GM21515 (cell line): ENCODE measurements around the gene PDE4D.

Experiments
- ATAC-seq: cut with Tn5 transposase; IDR thresholded peaks from one replicate; pipeline ENCODE4 v1.9.1; 2021; ENCODE audit not compliant: unreplicated experiment

PDE4D gene

DNA sequence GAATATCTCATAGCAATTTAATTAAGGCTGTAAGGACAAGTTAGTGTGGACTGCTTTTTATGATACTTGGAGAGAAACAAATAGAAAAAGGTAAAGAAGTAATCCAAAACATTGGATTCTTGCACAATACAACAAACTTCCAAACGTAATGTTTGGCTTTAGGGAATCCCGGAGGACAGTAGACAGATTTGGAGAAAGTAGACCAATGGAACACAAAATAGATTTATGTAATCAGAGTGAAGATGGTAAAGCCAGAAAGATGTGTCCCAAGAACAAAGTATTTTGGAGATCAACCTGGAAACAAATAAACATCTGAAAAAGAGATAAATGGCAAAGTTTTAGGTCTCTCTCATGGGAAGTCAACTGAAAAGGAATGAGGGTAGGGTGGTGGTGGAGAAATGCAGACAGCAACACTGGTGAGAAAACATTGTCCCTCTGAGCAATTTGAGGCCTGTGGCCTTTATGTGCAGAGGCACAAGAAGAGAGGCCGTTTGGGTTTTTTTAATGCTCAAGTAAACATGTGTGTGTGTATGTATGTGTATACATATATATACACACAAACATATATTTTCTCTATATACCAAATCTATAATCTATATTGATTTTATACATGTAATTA is 620.6 kb downstream of the PDE4D start:
- no peak for ATAC-seq

DNA sequence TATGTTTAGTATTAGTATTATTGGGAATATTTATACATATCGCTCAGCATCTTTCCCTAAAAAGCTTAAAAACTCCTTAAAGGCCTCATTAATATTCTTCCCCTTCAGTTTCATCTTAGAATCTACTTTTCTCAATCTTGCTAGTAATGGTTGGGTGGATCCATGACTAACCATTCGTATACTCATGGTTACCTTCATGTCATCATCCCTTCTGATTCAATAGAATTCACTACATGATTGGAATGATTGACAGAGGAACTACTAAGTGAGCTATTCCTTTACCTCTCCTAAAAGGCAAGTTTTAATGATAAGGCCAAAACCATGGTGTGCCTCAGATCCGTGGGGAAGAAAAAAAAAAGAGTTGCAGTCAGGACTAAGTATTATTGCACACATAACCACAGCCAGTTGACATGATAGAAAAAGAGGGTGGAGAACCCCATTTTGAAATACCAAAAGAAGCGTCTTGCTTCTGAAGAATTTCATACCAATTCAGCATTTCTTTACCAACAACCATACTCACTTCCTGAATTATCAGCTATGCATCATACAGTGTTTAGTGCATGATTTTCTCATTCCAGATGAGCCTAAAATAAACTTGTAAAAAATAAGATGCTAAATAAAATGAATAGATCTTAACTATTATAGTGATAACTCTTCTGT is 624.6 kb downstream of the PDE4D start:
- ATAC-seq: no peak

DNA sequence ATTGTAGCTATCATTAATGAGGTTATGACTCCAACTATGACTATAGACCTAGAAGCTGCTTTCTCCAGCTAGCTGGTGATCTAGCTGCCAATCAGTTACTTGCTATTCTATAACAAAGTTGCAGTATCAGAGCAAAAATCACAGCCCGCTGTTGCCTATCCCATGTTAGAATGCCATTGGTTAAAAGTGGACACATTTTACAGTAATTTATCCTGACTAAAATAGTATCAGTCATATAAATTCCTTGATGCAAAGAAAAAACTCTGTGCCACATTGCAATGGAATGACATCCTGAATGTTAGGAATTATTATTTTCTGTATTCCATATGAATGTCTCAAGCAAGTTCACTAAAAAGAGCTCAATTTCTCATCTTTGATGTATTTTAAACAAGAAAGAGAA is 626.5 kb downstream of the PDE4D start:
- ATAC-seq: no peak

DNA sequence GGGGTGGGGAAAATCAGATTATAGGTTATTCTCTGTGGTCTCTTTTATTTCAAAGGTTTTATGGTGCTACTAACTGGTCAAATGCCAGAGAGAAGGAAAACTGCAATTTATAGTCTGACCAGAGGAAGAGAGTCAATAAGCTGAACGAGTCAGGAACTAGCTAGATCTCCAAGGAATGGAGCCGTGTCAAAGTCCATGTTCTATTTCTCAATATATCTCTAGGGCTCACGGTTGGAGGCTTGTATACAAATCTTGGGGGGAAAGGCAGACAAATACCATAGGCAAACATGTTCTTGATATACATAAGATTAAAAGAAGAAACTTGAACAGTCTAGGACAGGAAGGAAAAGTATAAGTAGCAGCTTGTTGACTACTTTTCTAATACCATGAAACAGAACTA is 627.1 kb downstream of the PDE4D start:
- no peak for ATAC-seq

DNA sequence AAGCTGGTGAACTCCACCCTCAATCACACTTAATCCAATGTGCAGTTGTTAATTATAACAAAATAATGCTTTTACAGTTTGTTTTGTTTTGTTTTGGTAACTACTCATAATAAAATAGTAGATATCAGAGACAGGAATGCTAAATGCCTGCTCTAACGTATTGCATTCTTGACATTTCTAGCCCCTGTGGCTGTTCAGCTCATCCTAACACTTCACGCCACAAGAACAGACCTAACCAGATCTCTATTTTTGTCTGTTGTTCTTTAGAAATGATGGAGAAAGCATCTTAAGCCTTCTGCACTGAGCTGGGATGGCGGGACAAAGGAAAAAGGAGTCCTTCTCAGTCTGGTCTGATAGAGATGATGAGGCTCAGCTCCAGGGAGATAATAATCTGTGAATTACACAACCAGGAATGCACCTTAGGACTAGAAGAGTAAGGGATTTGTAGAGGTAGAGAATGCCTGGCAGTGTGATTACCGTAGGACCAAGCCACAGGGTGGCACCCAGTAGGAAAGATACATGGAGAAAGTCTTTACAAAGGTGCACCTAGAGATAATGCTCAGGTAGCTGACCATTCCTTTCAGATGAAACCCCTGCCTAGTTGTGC is 628.8 kb downstream of the PDE4D start:
- no peak for ATAC-seq

DNA sequence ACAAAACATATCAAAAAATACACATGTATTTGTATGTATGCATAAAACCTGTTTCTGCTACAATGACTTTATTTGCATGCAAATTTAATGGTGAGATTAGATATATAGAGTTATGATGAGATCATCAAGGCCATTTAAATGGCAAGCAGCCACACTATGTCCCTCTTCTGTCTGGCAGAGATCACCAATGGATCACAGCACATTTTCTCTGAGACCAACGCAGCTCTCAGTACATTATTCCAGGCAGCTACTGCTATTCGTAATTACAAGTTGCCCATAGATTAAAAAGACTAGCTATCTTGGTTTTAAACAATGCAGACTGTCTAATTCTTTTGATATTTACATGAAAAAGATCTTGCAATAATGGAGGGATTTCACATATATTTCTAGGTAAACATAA is 629.5 kb downstream of the PDE4D start:
- no peak for ATAC-seq

DNA sequence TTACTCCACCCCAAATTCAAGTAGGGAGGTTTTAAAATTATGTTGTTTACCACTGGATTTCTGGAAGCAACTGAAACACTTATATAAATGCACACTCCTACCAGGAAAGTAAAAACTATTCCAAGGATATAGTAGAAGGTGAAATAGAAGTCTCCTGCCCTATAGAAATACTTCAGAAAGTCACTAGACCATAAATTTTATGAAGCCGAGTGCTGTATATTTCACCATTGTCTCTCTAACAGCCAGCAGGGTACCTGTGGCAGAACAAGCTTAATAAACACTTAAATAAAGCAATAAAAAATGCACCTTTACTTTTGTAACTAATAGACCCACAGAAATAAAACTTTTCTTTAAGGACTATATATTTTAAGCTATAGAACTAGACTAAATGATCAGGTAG is 631.6 kb downstream of the PDE4D start:
- ATAC-seq: no peak

DNA sequence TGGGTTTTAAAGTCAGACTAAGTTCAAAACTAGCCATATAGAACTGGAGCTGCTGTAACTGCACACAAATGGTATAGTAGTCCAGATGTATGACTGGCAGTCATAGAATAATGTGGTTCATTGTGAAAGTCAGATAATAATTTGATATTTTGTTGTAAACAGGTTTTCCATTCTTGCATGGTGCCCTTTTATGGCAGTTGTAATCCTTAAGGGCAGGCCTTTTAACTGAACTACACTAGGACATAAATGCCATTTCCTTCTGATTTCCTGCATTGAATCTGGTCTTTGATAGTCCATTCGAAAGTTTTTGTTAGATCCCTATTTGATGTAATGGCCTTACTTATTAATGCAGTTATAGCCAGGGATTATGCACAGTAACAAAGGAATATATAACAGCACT is 632.6 kb downstream of the PDE4D start:
- no peak for ATAC-seq

DNA sequence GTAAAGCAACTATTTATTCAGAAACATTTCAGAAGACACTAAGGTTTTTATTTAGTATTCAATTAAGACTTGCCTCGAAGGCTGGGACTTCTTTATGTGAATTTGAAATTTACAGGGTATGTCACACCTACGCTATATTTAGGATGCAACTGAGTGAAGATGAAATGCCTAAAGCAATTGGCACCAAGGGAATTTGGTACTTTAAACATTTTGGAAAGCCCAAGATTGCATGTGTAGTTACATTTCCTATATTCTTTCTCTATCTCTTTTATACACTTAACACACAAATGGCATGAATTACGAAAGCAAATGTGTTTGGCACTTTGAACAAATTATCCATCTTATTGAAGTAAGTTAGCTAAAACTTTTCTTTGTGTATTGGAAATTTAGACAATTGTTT is 633.3 kb downstream of the PDE4D start:
- no peak for ATAC-seq

DNA sequence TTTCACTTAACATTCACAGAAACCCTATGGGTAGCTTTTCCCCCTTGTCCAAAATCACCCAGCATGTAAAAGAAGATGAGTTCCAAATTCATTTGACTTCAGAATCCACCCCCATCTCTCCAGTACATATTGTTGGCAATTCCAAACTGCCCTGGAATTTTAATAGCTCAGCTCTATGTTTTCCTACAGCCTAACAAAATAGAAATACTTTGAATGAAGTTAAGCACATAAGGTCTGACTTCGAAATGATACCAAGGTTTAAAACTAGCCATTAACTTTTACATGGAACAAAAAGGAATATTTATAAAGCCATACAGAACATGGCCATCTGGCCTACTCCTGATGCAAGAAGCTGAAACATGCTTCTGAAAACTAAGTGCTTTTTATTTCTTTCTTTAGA is 634.3 kb downstream of the PDE4D start:
- ATAC-seq: no peak

DNA sequence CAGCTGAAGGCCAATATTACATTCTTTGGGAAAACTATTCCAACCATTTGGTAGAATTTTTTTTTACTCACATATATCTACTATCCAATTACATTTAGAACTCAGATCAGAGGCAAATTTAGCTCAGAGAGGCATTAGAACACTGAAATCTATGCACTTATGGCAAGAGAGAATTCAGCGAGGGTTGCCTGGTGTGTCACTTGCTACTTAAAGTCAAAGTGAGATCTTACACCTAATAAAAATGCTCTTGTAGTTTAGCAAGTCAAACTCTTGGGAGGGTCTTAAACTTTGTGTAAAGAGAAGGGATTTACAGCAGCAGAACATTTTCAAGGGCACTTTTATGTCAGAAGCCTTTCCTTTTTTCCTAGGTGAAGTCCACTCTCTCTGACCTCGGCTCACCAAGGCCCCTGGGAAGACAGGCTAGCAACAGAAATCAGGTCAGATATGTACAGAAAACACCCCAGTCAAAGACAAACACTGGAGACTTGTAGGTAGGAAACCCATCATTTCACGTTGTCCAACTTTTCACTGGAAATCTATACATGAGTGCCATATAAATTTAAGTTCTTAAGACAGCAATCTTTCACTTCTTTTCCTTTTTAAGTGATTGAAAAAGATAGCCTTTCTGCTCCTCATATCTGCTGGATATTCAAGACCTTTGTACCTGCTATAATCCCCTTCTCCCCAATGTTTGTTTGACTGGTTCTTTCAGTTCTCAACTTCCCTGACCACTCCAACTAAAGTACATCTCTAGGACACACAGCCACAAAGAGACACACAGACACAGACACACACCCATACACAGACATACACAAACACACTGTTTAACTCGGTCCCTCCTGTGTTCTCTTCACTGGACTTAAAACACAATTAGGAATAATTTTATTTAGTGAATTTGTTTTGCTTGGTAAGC is 635.8 kb downstream of the PDE4D start:
- ATAC-seq: no peak

DNA sequence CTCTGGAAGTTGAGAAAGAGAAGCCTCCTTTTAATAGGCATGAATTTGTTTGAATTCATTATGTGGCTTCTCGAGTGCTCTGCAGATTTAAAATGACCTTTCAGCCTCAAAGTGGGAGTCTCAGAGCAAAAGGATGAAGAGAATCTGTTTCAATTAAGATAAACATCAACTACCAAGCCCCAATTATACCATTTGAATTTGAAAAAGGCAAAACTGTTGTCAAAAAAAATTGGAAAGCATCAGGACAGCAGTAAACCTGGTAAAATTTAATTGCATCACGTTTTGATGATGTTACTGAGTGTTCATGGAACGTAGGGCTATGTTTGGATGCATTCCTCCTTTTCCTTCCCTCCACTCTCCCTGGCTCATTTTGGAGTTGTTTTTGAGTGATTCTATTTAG is 637.2 kb downstream of the PDE4D start:
- ATAC-seq: no peak

DNA sequence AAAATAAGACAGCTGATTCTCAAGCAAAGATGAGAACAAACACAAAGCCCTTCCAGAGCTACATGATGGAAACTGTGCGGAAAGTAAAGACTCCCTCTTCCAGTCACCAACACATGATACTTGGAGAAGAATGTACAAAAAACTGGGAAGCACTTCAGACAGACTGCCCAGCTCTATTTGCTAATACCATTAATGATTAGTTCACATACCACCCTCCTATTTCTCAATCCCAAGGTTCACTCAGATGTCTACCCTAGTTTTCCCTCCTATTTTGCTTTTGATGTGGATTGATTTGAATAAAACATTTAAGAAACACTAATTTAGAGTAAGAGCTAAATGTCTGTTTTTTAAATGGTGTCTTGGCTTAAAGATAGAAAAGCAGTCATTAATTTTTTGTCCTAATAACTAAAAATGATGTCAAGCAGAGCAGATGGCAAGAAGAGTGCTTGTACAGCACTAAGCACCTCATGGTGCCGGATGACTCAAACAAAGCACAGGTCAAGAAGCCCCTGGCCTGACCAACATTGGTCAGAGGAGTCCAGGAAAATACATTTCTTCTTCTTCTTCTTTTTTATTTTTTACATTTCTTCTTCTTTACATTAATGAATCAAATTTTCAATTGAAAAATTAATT is 639.4 kb downstream of the PDE4D start:
- no peak for ATAC-seq

DNA sequence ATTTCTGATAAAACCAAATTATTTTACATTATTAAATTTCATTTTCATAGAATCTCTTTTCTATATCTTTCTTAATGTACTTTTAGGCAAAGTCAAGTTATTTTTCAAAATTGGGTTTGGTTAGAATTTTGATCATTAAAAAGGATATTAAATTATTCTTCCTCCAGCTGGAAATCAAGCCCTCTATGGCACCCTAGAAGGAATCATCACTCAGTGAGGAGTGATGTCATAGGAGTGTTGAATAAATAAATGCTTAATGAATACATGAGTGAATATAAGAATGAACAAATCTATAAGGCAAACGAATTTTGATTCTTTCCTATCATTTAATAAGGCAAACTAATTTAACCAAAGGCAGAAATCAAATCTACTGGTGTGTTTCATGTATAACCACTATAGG is 639.9 kb downstream of the PDE4D start:
- ATAC-seq: no peak

DNA sequence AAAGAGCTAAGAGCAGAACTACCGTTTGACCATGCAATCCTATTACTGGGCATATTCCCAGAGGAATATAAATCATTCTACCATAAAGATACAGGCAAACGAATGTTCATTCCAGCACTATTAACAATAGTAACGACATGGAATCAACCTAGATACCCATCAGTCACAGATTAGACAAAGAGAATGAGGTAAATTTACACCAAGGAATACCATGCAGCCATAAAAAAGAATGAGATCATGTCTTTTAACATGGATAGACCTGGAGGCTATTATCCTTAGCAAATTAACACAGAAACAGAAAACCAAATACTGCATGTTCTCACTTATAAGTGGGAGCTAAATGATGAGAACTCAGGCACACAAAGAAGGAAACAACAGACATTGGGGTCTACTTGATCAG is 641.9 kb downstream of the PDE4D start:
- no peak for ATAC-seq

DNA sequence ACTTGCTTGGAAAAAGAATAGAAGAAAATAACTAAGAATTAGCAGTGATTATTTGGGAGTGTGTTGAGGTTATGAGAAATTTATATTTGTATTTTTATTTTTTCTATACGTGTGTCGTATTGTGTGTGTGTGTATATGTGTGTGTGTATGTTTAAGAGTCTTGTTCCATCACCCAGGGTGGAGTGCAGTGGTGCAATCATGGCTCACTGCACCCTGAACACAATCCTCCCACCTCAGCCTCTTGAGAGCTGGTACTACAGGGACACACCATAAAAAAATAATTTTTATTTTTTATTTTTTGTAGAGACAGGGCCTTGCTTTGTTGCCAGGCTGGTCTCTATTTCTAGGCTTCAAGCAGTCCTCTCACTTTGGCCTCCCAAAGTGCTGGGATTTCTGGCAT is 643.8 kb downstream of the PDE4D start:
- no peak for ATAC-seq

DNA sequence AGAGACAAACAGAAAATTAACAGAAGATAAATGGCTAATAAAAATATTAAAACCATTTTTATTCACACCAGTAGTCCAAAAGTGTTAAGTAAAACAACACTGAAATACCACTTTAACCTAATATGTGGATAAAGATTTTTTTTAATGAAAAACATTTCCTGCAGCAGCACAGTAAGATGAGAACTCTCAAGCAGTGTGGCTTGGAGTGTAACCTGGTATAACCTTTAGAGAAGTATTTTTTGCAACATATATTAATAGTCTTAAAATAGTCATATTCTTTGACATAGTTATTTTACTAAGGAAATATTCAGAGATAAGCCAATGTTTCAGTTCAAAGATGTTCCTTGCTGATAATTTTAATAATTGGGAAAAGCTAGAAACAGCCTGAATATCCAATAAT is 644.4 kb downstream of the PDE4D start:
- ATAC-seq: no peak

DNA sequence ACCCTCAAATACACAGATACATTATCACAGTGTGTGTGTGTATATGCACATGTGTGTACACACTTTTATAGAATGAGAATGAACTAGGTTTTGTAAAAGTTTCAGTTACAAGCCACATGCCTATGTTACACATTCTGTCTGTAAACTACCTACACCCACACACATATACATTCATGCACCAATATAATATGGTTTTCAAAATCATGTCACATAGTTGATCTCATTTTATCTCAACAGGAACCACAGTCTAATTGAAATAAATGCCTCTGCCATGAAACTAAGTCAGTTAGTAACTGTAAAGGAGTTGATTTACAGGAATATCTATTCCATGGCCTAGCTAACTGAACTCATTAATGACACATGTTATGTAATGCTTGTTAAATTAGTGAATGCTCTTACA is 646.6 kb downstream of the PDE4D start:
- ATAC-seq: no peak

DNA sequence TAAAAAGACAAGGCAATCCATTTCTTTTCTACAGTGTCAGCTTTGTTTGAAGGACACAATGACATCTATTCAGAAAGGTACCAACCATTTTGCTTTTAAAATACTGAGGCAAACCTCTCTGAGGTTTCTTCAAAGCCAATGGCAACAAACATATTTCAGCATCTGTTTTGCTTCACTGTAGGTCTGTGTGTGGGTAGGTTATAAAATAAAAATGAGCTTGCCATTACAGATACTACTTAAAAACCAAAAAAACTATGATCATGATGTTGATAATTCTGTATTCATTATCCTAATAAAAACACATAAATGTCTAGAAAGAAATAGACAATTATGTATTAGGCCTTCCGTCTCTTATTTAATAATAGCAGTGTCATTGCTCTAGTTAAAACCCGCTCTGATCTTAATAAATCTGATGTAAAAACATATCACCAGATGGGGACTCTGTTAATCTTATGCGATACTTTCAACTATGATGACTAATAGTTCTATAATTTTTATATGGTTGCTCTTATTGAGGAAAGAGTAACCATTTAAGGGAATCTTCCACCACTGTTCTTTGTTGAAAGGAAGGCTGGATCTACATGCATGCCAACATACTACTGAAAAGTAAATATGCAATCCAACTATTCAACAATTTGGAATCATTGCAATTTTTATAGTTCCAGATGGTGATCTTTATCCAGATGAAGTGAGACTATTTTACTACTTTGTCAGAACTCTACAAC is 647.2 kb downstream of the PDE4D start:
- no peak for ATAC-seq

DNA sequence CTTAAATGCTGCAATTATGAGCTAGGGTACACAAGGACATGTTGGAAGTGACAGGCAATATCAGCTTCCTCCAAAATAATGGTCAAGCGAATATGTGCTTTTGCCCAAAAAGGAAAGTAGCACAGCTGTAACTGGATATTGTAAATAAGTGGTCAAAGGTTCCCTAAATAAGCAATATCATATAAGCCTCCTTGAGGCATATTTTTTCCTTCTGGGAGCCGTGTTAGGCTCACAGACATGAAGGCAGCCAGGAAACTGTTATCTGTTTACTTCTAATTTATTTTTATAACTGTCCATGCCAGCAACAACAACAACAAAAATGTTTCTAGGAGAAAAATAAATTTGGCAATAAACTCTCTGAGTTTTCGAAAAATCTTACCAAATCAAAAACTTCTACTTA is 648.3 kb downstream of the PDE4D start:
- no peak for ATAC-seq

DNA sequence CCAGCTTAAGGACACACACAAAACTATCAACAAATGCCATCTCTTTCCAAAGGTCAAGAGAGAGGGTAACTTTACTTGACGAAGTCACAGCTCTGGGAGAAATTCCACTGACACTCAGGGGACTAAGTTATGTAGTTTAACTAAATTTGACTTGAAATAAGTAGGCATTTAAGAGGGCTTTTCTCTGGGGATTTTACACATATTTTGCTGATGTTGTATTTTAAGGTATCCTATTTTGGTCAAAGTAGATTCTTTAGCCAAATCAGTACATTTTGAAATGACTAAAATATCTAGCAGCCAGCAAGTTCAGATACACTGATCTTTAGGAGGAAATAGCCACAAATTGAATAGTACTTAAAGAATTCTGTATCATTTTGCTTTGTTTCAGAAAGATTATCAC is 652.0 kb downstream of the PDE4D start:
- no peak for ATAC-seq
